Mesendoderm (in vitro differentiated cells): ENCODE results near the gene DOP1B.
A peak's percentile ranks its signal among the peaks of the same experiment; 100 is the strongest.

Experiments used
- DNase-seq: peaks from one replicate; pipeline ENCODE4 v3.0.0; 2013
- H2AK5ac ChIP-seq: 2 replicates; pipeline ENCODE4 v1.6.1; 2013; ENCODE audit warnings: low read length, inconsistent platforms
- H2BK120ac ChIP-seq: 2 replicates; pipeline ENCODE4 v1.6.1; 2013; ENCODE audit warnings: low read depth, mild to moderate bottlenecking, low read length, moderate library complexity, mixed read lengths
- H2BK15ac ChIP-seq: replicated peaks from 2 replicates; pipeline ENCODE4 v1.6.1; 2013; ENCODE audit warnings: low read depth, mild to moderate bottlenecking, moderate library complexity
- H2BK5ac ChIP-seq: 2 replicates; pipeline ENCODE4 v1.6.1; 2013; ENCODE audit warnings: low read length, inconsistent platforms
- H3K18ac ChIP-seq: 2 replicates; pipeline ENCODE4 v1.6.1; 2013; ENCODE audit warnings: mild to moderate bottlenecking, low read length, mixed read lengths
- H3K23ac ChIP-seq: one replicate; pipeline ENCODE4 v1.6.1; 2013; ENCODE audit warnings: low read length
- H3K27ac ChIP-seq: 2 replicates; pipeline ENCODE4 v1.5.1; 2013; ENCODE audit warnings: low read depth, mild to moderate bottlenecking, inconsistent platforms, low read length, moderate library complexity
- H3K27me3 ChIP-seq: 2 replicates; pipeline ENCODE4 v1.6.1; 2013; ENCODE audit warnings: low read length, control low read depth, mild to moderate bottlenecking, inconsistent platforms; ENCODE audit not compliant: insufficient read depth, poor library complexity
- H3K36me3 ChIP-seq: 2 replicates; pipeline ENCODE4 v1.6.1; 2013; ENCODE audit warnings: low read length, inconsistent platforms; ENCODE audit not compliant: control insufficient read depth, insufficient read depth
- H3K4ac ChIP-seq: one replicate; pipeline ENCODE4 v1.6.1; 2013; ENCODE audit warnings: low read depth, mild to moderate bottlenecking, low read length, moderate library complexity
- H3K4me1 ChIP-seq: 2 replicates; pipeline ENCODE4 v1.6.1; 2013; ENCODE audit warnings: low read depth, low read length, inconsistent platforms; ENCODE audit not compliant: control insufficient read depth
- H3K4me2 ChIP-seq: 2 replicates; pipeline ENCODE4 v1.6.1; 2013; ENCODE audit warnings: low read length
- H3K4me3 ChIP-seq: 2 replicates; pipeline ENCODE4 v1.5.1; 2013; ENCODE audit warnings: mild to moderate bottlenecking, low read length
- H3K56ac ChIP-seq: one replicate; pipeline ENCODE4 v1.6.1; 2013; ENCODE audit warnings: low read length
- H3K79me1 ChIP-seq: 2 replicates; pipeline ENCODE4 v1.6.1; 2013; ENCODE audit warnings: low read length, inconsistent platforms
- H3K79me2 ChIP-seq: 2 replicates; pipeline ENCODE4 v1.6.1; 2013; ENCODE audit warnings: mild to moderate bottlenecking, low read length; ENCODE audit not compliant: control insufficient read depth, insufficient read depth
- H3K9ac ChIP-seq: 2 replicates; pipeline ENCODE4 v1.6.1; 2013; ENCODE audit warnings: low read length, inconsistent platforms
- H4K5ac ChIP-seq: one replicate; pipeline ENCODE4 v1.6.1; 2013; ENCODE audit warnings: low read length
- H4K8ac ChIP-seq: one replicate; pipeline ENCODE4 v1.6.1; 2013; ENCODE audit warnings: low read depth, mild to moderate bottlenecking, control low read depth, low read length, moderate library complexity
- WGBS: extraction: QIAGEN DNeasy Blood & Tissue Kit; methylation state at CpG from one replicate; pipeline ENCODE4 v1.1.7; 2013; ENCODE audit warnings: low lambda C conversion rate, missing lambda C conversion rate; ENCODE audit not compliant: insufficient coverage; ENCODE audit errors: extremely low coverage; 5-methylcytosine and 5-hydroxymethylcytosine counted together

Gene DOP1B

GRCh38 chr21:36202726-36203602 lies 46.3 kb downstream of the DOP1B start:
- Histone ChIP-seq H4K5ac (no peak overlapping the region), H3K36me3 (no peaks in the 10 kb centered on the region), H2AK5ac (no peak overlapping the region), H3K4me3 (no peak overlapping the region), H3K27ac (no peak overlapping the region), H2BK120ac (no peak overlapping the region), H2BK15ac (no peak overlapping the region), H3K4me2 (no peak overlapping the region), H3K4me1 (no peaks in the 10 kb centered on the region), H3K79me2 (no peaks in the 10 kb centered on the region), H3K56ac (no peak overlapping the region), H3K18ac (no peak overlapping the region), H3K27me3 (no peaks in the 10 kb centered on the region), H3K4ac (no peak overlapping the region), H3K23ac (no peak overlapping the region), H3K9ac (no peak overlapping the region), H3K79me1 (no peaks in the 10 kb centered on the region), H2BK5ac (no peak overlapping the region), H4K8ac (no peak overlapping the region)
- no CpG with 5 or more reads among the region's 10 CpGs for WGBS
- no peak for DNase-seq

- no peak overlapping the region for H3K9ac ChIP-seq
- no peak overlapping the region for H4K8ac ChIP-seq
- no peak overlapping the region for H3K56ac ChIP-seq
- H3K4ac ChIP-seq = no peak overlapping the region
- WGBS = no CpG with 5 or more reads among the region's 1 CpG
- peak; percentile 56 for DNase-seq
- no peak overlapping the region for H3K27ac ChIP-seq
- no peak overlapping the region for H4K5ac ChIP-seq
- H2BK15ac ChIP-seq = no peak overlapping the region
- no peaks in the 10 kb centered on the region for H3K36me3 ChIP-seq
- no peak overlapping the region for H2AK5ac ChIP-seq
- H3K4me3 ChIP-seq = no peak overlapping the region
- no peak overlapping the region for H3K4me2 ChIP-seq
- H3K79me1 ChIP-seq = no peaks in the 10 kb centered on the region
- no peak overlapping the region for H2BK120ac ChIP-seq
- H2BK5ac ChIP-seq = no peak overlapping the region
- no peaks in the 10 kb centered on the region for H3K4me1 ChIP-seq
- H3K18ac ChIP-seq = no peak overlapping the region
- no peak overlapping the region for H3K23ac ChIP-seq
- no peaks in the 10 kb centered on the region for H3K27me3 ChIP-seq
- no peaks in the 10 kb centered on the region for H3K79me2 ChIP-seq
These were observed 46.9 kb downstream of the DOP1B start for GRCh38 chr21:36203603-36203889.

GRCh38 chr21:36204980-36205379 lies 48.4 kb downstream of the DOP1B start:
- Histone ChIP-seq H2BK5ac (no peak overlapping the region), H2BK15ac (no peak overlapping the region), H3K9ac (no peak overlapping the region)

GRCh38 chr21:36205962-36206361 lies 49.3 kb downstream of the DOP1B start:
- Histone ChIP-seq H3K4me3 (no peak overlapping the region), H3K27me3 (no peaks in the 10 kb centered on the region), H3K23ac (no peak overlapping the region), H3K4me1 (no peaks in the 10 kb centered on the region), H3K79me2 (no peaks in the 10 kb centered on the region), H2BK120ac (no peak overlapping the region), H3K9ac (no peak overlapping the region), H2BK15ac (no peak overlapping the region), H4K8ac (no peak overlapping the region), H2AK5ac (no peak overlapping the region), H3K27ac (no peak overlapping the region), H3K4me2 (no peak overlapping the region), H3K56ac (no peak overlapping the region), H4K5ac (no peak overlapping the region), H3K36me3 (no peaks in the 10 kb centered on the region), H2BK5ac (no peak overlapping the region), H3K4ac (no peak overlapping the region), H3K18ac (no peak overlapping the region), H3K79me1 (no peaks in the 10 kb centered on the region)
- no peak for DNase-seq
- no CpG with 5 or more reads among the region's 5 CpGs for WGBS

More at GRCh38 chr21:36204980-36205379, 48.4 kb downstream of the DOP1B start:
- Histone ChIP-seq H3K36me3 (no peaks in the 10 kb centered on the region), H3K79me1 (no peaks in the 10 kb centered on the region), H3K4me2 (no peak overlapping the region), H3K4me1 (no peaks in the 10 kb centered on the region), H2AK5ac (no peak overlapping the region), H3K79me2 (no peaks in the 10 kb centered on the region), H3K4ac (no peak overlapping the region), H4K5ac (no peak overlapping the region), H2BK120ac (no peak overlapping the region), H4K8ac (no peak overlapping the region), H3K4me3 (no peak overlapping the region), H3K27ac (no peak overlapping the region), H3K18ac (no peak overlapping the region), H3K27me3 (no peaks in the 10 kb centered on the region), H3K56ac (no peak overlapping the region), H3K23ac (no peak overlapping the region)
- DNase-seq = no peak
- no CpG with 5 or more reads among the region's 6 CpGs for WGBS
